HG03520 (cell line): ENCODE results near the gene TRIM49D2.
"Not testable (repeated sequence)": the region's sequence is repeated elsewhere in the genome, so short reads cannot be mapped to it uniquely, and the experiment has no call there.

Source experiments
- ATAC-seq: cut with Tn5 transposase; IDR thresholded peaks from one replicate; pipeline ENCODE4 v1.9.1; 2021; ENCODE audit warnings: mild to moderate bottlenecking, moderate library complexity; ENCODE audit not compliant: unreplicated experiment

The TRIM49D2 gene, protein sequence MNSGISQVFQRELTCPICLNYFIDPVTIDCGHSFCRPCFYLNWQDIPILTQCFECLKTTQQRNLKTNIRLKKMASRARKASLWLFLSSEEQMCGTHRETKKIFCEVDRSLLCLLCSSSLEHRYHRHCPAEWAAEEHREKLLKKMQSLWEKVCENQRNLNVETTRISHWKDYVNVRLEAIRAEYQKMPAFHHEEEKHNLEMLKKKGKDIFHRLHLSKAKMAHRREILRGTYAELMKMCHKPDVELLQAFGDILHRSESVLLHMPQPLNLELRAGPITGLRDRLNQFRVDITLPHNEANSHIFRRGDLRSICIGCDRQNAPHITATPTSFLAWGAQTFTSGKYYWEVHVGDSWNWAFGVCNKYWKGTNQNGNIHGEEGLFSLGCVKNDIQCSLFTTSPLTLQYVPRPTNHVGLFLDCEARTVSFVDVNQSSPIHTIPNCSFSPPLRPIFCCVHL

DNA sequence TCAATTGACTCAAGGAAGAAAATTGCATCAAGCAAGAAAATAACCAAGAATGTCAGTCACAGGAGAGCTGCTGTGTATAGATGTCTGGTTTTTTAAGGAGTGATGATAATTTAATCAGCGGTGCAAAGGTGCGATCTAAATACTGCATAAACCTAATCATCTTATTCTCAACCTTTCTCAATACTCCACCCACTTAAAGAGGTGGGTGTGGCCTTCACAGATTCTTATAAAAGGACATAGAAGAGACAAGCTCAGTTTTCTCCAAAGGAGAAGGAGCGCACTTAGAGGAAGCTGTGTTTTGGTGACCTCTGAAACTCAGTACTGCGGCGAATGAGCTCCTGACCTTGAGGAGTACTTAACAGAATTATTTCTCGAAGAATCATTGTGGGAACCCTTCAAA, at the start of gene TRIM49D2:
Gene TRIM49D2 (plus strand): TSS at position 301 of the 400 bp plus-strand sequence. CDS start 2,698 bp downstream, outside the sequence.
- not testable (repeated sequence) for ATAC-seq

DNA sequence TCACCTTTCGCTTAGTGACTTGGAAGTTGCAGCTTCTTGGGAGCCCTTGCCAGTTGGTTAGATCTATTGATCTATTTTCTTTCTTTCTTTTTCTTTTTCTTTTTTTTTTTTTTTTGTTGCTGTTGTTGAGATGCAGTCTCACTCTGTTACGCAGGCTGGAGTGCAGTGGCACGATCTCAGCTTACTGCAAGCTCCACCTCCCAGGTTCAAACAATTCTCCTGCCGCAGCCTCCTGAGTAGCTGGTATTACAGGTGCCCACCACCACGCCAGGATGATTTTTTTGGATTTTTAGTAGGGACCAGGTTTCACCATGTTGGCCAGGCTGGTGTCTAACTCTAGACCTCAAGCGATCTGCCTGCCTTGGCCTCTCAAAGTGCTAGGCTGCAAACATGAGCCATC, 46.4 kb upstream of the TRIM49D2 start:
- ATAC-seq: not testable (repeated sequence)

DNA sequence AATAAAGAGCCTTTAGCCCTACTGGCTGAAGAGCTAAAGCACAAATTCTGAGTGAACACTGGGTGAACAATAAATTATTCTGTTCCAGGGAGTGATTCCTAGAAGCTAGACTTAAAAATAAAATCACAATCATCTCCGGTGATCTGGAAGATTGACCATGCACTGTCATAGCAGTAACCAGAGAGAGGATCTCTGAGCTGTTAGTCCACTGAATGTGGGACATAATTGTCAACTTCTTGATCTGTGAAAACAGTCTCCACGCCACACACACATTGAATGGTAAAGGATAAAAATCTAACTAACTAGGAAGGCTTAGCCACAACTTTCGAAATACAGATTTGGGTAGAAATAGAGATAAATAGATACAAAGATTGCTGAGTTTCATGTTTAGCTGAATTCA, 30.6 kb upstream of the TRIM49D2 start:
- not testable (repeated sequence) for ATAC-seq

DNA sequence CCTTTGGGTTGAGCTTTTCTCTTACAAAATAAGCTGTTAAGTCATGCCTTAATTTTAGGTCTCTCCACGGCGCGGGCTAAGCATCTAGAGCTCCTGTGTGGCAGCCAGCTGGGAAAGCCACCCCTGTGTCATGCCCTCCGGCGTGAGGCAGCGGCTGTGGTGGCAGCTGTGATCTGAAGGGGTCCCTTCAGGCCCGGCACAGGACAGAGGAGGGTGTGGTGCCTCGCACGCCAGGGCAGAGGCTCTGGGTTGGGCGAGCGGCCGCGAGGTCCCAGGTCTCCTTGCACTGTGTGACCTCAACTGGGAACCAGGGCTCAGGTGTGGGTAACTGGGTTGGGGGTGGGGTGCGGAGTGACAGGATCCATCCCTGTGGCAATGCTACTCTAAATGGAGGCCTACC, 23.1 kb upstream of the TRIM49D2 start:
- not testable (repeated sequence) for ATAC-seq

DNA sequence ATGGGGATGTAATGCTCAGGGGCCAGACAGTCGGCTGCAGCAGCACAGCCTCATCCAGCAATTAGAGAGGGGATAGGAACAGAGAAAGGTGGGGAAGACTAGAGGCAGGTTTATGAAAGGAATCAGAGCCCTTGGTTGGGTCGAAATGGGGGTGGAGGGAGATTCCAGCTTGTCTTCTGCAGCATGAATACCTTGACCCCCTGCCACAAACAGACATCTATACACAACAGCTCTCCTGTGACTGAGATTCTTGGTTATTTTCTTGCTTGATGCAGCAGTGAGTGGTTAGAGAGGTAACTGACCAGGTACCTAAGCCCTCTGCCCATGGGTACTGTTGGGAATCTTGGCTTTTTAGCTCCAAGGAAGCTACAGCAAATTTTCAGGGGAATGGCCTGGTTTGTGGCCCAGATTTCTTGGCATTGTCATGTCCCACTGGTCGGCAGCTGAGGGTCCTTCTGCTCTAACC, 1.6 kb upstream of the TRIM49D2 start, which contains the start of gene TRIM49D1:
Gene TRIM49D1 (minus strand): TSS at position 51 of the 466 bp plus-strand sequence. CDS start 4,535 bp downstream, outside the sequence.
- no peak for ATAC-seq

DNA sequence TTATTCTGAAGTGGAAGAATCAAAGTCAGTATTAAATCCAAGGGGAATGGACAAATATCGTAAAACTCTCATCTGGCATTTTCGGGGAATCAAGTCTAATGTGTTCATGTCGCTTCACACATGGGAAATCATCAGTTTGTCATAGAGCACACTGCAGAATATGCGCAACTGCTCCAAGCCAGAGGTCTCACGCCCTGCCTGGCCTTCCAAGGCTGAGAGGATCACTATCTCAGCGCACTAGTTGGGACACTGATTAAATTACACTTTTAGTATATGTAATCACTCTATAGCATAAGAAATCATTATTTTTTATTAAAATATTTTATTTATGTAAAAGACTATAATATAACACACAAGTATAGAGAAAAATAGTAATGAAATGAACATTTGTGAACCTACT, 37.0 kb downstream of the TRIM49D2 start:
- not testable (repeated sequence) for ATAC-seq

DNA sequence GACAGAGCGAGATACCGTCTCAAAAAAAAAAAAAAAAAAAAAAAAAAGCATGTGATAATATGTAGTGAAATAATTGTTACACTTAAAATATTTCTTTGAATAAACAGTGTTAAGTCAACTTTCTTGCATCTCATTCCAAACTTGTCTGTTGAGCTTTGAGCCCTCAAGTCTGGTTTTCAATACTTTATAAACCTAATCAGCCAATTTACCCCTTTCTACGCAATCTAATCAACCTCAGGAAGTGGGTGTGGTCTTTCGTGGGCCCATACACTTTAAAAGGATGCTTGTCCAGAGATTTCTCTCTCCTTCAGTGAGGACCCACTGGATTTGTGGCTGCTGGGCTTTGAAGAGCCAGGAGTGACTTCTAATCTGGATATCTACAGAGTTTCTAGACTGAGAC, 41.9 kb downstream of the TRIM49D2 start, which contains the start of gene TRIM64:
Gene TRIM64 (plus strand): TSS at position 301 of the 400 bp plus-strand sequence. CDS start 2,467 bp downstream, outside the sequence.
- ATAC-seq: not testable (repeated sequence)
